H1 (cell line): Measurements from ENCODE around the gene ACADSB. TPM values are rescaled to one million over a fixed set of nuclear protein-coding genes. Genes with fewer than 3 reads are reported as not detected.

Experiments
- CTCF ChIA-PET: fragments of 300-600 bp; sonication (Branson Sonifier 250); formaldehyde crosslinking; loops from one replicate; lab custom pipeline; 2021; ENCODE audit not compliant: partially characterized antibody; lab: Charles Lee
- POLR2A ChIA-PET: fragments of 300-600 bp; sonication (Branson Sonifier 250); formaldehyde crosslinking; loops from one replicate; lab custom pipeline; 2021; ENCODE audit warnings: inconsistent platforms; ENCODE audit not compliant: partially characterized antibody; lab: Charles Lee
- DNase-seq, 2 experiments: peaks; one replicate each; pipeline versions ENCODE4 v3.0.0 to v3.0.0-alpha.2; 2010 to 2022; ENCODE audit warnings: low spot score in 2 of 2, low read depth in 1 of 2, mixed read lengths in 1 of 2
- FAIRE-seq: peaks from 2 replicates; lab custom pipeline; 2011; peaks lifted over from hg19 to GRCh38; lab: Jason Lieb, UNC
- H2AFZ ChIP-seq: 2 replicates; pipeline ENCODE4 v1.8.1; 2012; ENCODE audit warnings: low read length, inconsistent platforms
- H2AK5ac ChIP-seq: 2 replicates; pipeline ENCODE4 v1.6.1; 2013; ENCODE audit warnings: low read depth, low read length
- H2BK120ac ChIP-seq: replicated peaks from 2 replicates; pipeline ENCODE3; 2013; ENCODE audit warnings: low read depth, low read length, inconsistent platforms
- H2BK12ac ChIP-seq: 2 replicates; pipeline ENCODE4 v1.6.1; 2013; ENCODE audit warnings: low read depth, low read length
- H2BK15ac ChIP-seq: 2 replicates; pipeline ENCODE4 v1.6.1; 2013; ENCODE audit warnings: low read length
- H2BK20ac ChIP-seq: 2 replicates; pipeline ENCODE4 v1.6.1; 2013; ENCODE audit warnings: low read length
- H2BK5ac ChIP-seq: 2 replicates; pipeline ENCODE4 v1.6.1; 2013; ENCODE audit warnings: low read depth, low read length
- H3K14ac ChIP-seq: 2 replicates; pipeline ENCODE4 v1.6.1; 2013; ENCODE audit warnings: inconsistent platforms; ENCODE audit not compliant: insufficient read length
- H3K18ac ChIP-seq: 2 replicates; pipeline ENCODE4 v1.6.1; 2013; ENCODE audit warnings: low read length; ENCODE audit errors: extremely low read depth
- H3K23ac ChIP-seq: 2 replicates; pipeline ENCODE4 v1.6.1; 2013; ENCODE audit warnings: inconsistent platforms; ENCODE audit not compliant: insufficient read length
- H3K23me2 ChIP-seq: 2 replicates; pipeline ENCODE4 v1.6.1; 2013; ENCODE audit warnings: low read depth, low read length
- H3K27ac ChIP-seq: 2 replicates; pipeline ENCODE4 v1.6.1; 2011; ENCODE audit warnings: low read depth, low read length, inconsistent platforms
- H3K27me3 ChIP-seq, 4 experiments: replicated peaks in 1 of 4; 1 replicate in 1 of 4; 2 replicates in 3 of 4; pipeline versions ENCODE4 v1.6.1 to v1.8.1; 2011 to 2013; ENCODE audit warnings: low read length in 3 of 4, mild to moderate bottlenecking in 3 of 4, inconsistent platforms in 2 of 4, mixed read lengths in 2 of 4, moderate library complexity in 1 of 4; ENCODE audit not compliant: control insufficient read depth in 3 of 4, insufficient read depth in 3 of 4; ENCODE audit errors: extremely low read depth in 1 of 4
- H3K36me3 ChIP-seq, 4 experiments: 2 replicates each; pipeline versions ENCODE4 v1.6.1 to v1.8.1; 2011 to 2013; ENCODE audit warnings: mild to moderate bottlenecking in 4 of 4, low read length in 3 of 4, moderate library complexity in 2 of 4, control low read depth in 1 of 4, inconsistent platforms in 1 of 4; ENCODE audit not compliant: insufficient read depth in 4 of 4, control insufficient read depth in 2 of 4
- H3K4ac ChIP-seq: replicated peaks from 2 replicates; pipeline ENCODE3; 2013; ENCODE audit warnings: low read length, low read depth, mixed read lengths, inconsistent platforms; ENCODE audit not compliant: insufficient read length
- H3K4me1 ChIP-seq, 4 experiments: replicated peaks in 1 of 4; 1 replicate in 1 of 4; 2 replicates in 3 of 4; pipeline versions ENCODE4 v1.6.1 to v1.8.1; 2011 to 2013; ENCODE audit warnings: low read length in 3 of 4, inconsistent platforms in 2 of 4, mixed read lengths in 1 of 4; ENCODE audit not compliant: insufficient read depth in 4 of 4, control insufficient read depth in 3 of 4
- H3K4me2 ChIP-seq, 2 experiments: 2 replicates each; pipeline versions ENCODE4 v1.6.1 to v1.8.1; 2011 to 2013; ENCODE audit warnings: low read depth in 2 of 2, low read length in 2 of 2, control low read depth in 1 of 2, inconsistent platforms in 1 of 2, mild to moderate bottlenecking in 1 of 2; ENCODE audit not compliant: insufficient read depth in 1 of 2
- H3K4me3 ChIP-seq, 4 experiments: fragments of 200-600, 300-600 bp in 1 of 4; sonication (generic), shearing (Covaris generic), sonication (Bioruptor Twin) in 1 of 4; 2 replicates each; pipeline versions ENCODE4 v1.5.1 to v1.8.1; 2011 to 2016; ENCODE audit warnings: low read length in 4 of 4, low read depth in 3 of 4, control low read depth in 2 of 4, inconsistent platforms in 2 of 4, mild to moderate bottlenecking in 2 of 4, mixed read lengths in 1 of 4, moderate library complexity in 1 of 4; ENCODE audit not compliant: insufficient read depth in 2 of 4; ENCODE audit errors: extremely low read depth in 1 of 4
- H3K56ac ChIP-seq: replicated peaks from 2 replicates; pipeline ENCODE3; 2013; ENCODE audit warnings: low read depth, mild to moderate bottlenecking, mixed read lengths, low read length, inconsistent platforms; ENCODE audit not compliant: insufficient read length
- H3K79me1 ChIP-seq: 2 replicates; pipeline ENCODE4 v1.6.1; 2013; ENCODE audit warnings: low read depth, low read length, control low read depth
- H3K79me2 ChIP-seq, 2 experiments: 2 replicates each; pipeline versions ENCODE4 v1.6.1 to v1.8.1; 2012 to 2013; ENCODE audit warnings: low read length in 2 of 2, mild to moderate bottlenecking in 2 of 2, inconsistent platforms in 1 of 2; ENCODE audit not compliant: insufficient read depth in 2 of 2, control insufficient read depth in 1 of 2
- H3K9ac ChIP-seq, 4 experiments: replicated peaks in 1 of 4; 1 replicate in 1 of 4; 2 replicates in 3 of 4; pipeline versions ENCODE4 v1.6.1 to v1.8.1; 2011 to 2013; ENCODE audit warnings: low read depth in 3 of 4, low read length in 3 of 4, control low read depth in 2 of 4, mild to moderate bottlenecking in 2 of 4, moderate library complexity in 2 of 4, inconsistent platforms in 1 of 4; ENCODE audit errors: extremely low read depth in 1 of 4
- H3K9me3 ChIP-seq, 2 experiments: 2 replicates each; pipeline versions ENCODE4 v1.6.1 to v1.8.1; 2012 to 2013; ENCODE audit warnings: mild to moderate bottlenecking in 2 of 2, moderate library complexity in 2 of 2, control low read depth in 1 of 2, inconsistent platforms in 1 of 2, low read depth in 1 of 2, low read length in 1 of 2, mixed read lengths in 1 of 2; ENCODE audit not compliant: insufficient read depth in 2 of 2
- H4K20me1 ChIP-seq, 2 experiments: replicated peaks in 1 of 2; 2 replicates each; pipeline versions ENCODE3 to v1.8.1; 2011 to 2013; ENCODE audit warnings: inconsistent platforms in 2 of 2, low read length in 2 of 2, mild to moderate bottlenecking in 1 of 2; ENCODE audit not compliant: insufficient read depth in 2 of 2, control insufficient read depth in 1 of 2
- H4K5ac ChIP-seq: 2 replicates; pipeline ENCODE4 v1.6.1; 2013; ENCODE audit warnings: low read length, low read depth, mixed read lengths, inconsistent platforms; ENCODE audit not compliant: insufficient read length
- H4K8ac ChIP-seq: 2 replicates; pipeline ENCODE4 v1.8.0; 2013; ENCODE audit warnings: mild to moderate bottlenecking, moderate library complexity, low read length, inconsistent platforms; ENCODE audit not compliant: insufficient read depth; ENCODE audit errors: extremely low read depth
- H4K91ac ChIP-seq: replicated peaks from 2 replicates; pipeline ENCODE3; 2013; ENCODE audit warnings: low read length, mixed read lengths, inconsistent platforms; ENCODE audit not compliant: insufficient read length
- BRCA1 ChIP-seq: IDR thresholded peaks from 2 replicates; pipeline ENCODE4 v1.6.1; 2012; ENCODE audit warnings: low read depth, low read length, improper control_type of control experiment
- FOSL1 ChIP-seq: IDR thresholded peaks from 2 replicates; pipeline ENCODE4 v1.6.1; 2011; ENCODE audit warnings: mild to moderate bottlenecking, low read depth, low read length, moderate library complexity; ENCODE audit not compliant: insufficient read depth
- PHF8 ChIP-seq: fragments of 200-600 bp; sonication (generic); conservative IDR thresholded peaks from 2 replicates; pipeline ENCODE4 v1.7.1; 2012; ENCODE audit warnings: low read depth, mild to moderate bottlenecking, inconsistent platforms, low read length, moderate library complexity
- POLR2AphosphoS5 ChIP-seq: IDR thresholded peaks from 2 replicates; pipeline ENCODE4 v1.6.1; 2011; ENCODE audit warnings: low read depth, low read length
- SP4 ChIP-seq: IDR thresholded peaks from 2 replicates; pipeline ENCODE4 v1.6.1; 2012; ENCODE audit warnings: low read length, inconsistent platforms
- TAF7 ChIP-seq: optimal IDR thresholded peaks from 2 replicates; pipeline ENCODE3; 2011; ENCODE audit warnings: low read depth, mild to moderate bottlenecking, inconsistent platforms, low read length, moderate library complexity, borderline replicate concordance
- ZNF274 ChIP-seq: IDR thresholded peaks from 2 replicates; pipeline ENCODE4 v1.7.0; 2012; ENCODE audit warnings: low read length, borderline replicate concordance; ENCODE audit errors: extremely low read depth
- polyA plus RNA-seq, 7 experiments: library from polyadenylated mRNA; depleted of rRNA in 3 of 7; stranded (reverse) in 5 of 7; unstranded in 2 of 7; fragments of >200 nt in 5 of 7; fragments of 200-250 nt in 2 of 7; gene quantifications; 1 replicate in 5 of 7; 2 replicates in 1 of 7; 4 replicates in 1 of 7; pipeline versions ENCODE4 v1.2.1 to v1.2.3, GENCODE V29; 2011 to 2013; ENCODE audit warnings: missing spikeins in 2 of 7, mixed read lengths in 2 of 7
- total RNA-seq: library from RNA; stranded (reverse); fragmentation: NEBNext Ultra II Directional; extraction: Animal tissue kit (Norgen Biotek cat#: 25700); gene quantifications from 2 replicates; pipeline ENCODE4 v1.2.1, GENCODE V29; 2021
- TF ChIP-seq, protein P1 (sequence below), 3 experiments: IDR thresholded peaks; 1 replicate in 2 of 3; 2 replicates in 1 of 3; pipeline versions ENCODE4 v1.5.1 to v1.6.1; 2011; ENCODE audit warnings: low read length in 3 of 3, mild to moderate bottlenecking in 3 of 3, inconsistent platforms in 2 of 3, low read depth in 1 of 3, moderate library complexity in 1 of 3; ENCODE audit not compliant: insufficient read depth in 1 of 3; ENCODE audit errors: control extremely low read depth in 1 of 3
- TF ChIP-seq, protein P2 (sequence below): IDR thresholded peaks from 2 replicates; pipeline ENCODE4 v1.6.1; 2012; ENCODE audit warnings: inconsistent platforms
- TF ChIP-seq, protein P3 (sequence below): IDR thresholded peaks from 2 replicates; pipeline ENCODE4 v1.6.1; 2011; ENCODE audit warnings: low read length, improper control_type of control experiment

ACADSB gene
- total and polyA plus RNA-seq, 2 of the 8 experiments (the other 6 are each of a cell fraction or from before 2014, with no cell fraction given) = 5.6 to 11.2 TPM

DNA sequence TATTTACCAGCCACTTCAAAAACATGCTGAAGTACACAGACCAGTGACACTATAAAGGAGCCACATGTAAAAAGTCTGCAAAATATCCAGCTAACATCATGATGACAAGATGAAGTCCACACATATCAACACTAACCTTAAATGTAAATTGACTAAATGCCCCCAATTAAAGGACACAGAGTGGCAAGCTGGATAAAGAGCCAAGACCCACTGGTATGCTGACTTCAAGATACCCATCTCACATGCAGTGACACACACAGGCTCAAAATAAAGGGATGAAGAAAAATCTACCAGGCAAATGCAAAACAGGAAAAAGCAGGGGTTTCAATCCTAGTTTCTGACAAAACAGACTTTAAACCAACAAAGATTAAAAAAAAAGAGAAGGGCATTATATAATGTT is 41.9 kb upstream of the ACADSB start:
- H3K56ac ChIP-seq = no peak overlapping the region
- no peak overlapping the region for H2AK5ac ChIP-seq
- H3K4me1 ChIP-seq = no peaks in the 10 kb centered on the region
- H3K4me3 ChIP-seq = no peak overlapping the region
- no peak overlapping the region for H2BK12ac ChIP-seq
- FAIRE-seq (no peak), DNase-seq (no peak)
- peaks cover 0 to 3% (median 1%) of the 10 kb centered on the region in 4 experiments; a peak in 4 of 7 replicates for H3K27me3 ChIP-seq
- no peaks in the 10 kb centered on the region for H3K79me2 ChIP-seq
- H3K79me1 ChIP-seq = no peaks in the 10 kb centered on the region
- H3K18ac ChIP-seq = no peak overlapping the region
- H2BK20ac ChIP-seq = no peak overlapping the region
- no peak overlapping the region for H3K27ac ChIP-seq
- no peak overlapping the region for H2BK5ac ChIP-seq
- CTCF ChIA-PET = no interaction called here
- no peaks in the 10 kb centered on the region for H3K23me2 ChIP-seq
- no peak overlapping the region for H3K4me2 ChIP-seq
- H4K5ac ChIP-seq = no peak overlapping the region
- H4K91ac ChIP-seq = no peak overlapping the region
- no peak overlapping the region for H3K9ac ChIP-seq
- POLR2A ChIA-PET = no interaction called here
- no peak overlapping the region for H2AFZ ChIP-seq
- no peak overlapping the region for H3K14ac ChIP-seq
- no peak overlapping the region for H2BK15ac ChIP-seq
- H3K4ac ChIP-seq = no peak overlapping the region
- H4K8ac ChIP-seq = no peak overlapping the region
- peaks cover 10 to 20% of the 10 kb centered on the region in 2 experiments for H3K9me3 ChIP-seq
- no peak overlapping the region for H3K23ac ChIP-seq
- H4K20me1 ChIP-seq = no peaks in the 10 kb centered on the region
- no peak overlapping the region for H2BK120ac ChIP-seq
- H3K36me3 ChIP-seq = no peaks in the 10 kb centered on the region
- TF ChIP-seq SP4 (no peak), PHF8 (no peak), TAF7 (no peak), POLR2AphosphoS5 (no peak), FOSL1 (no peak), BRCA1 (no peak), ZNF274 (no peak)
- TF ChIP-seq, protein P1, sequence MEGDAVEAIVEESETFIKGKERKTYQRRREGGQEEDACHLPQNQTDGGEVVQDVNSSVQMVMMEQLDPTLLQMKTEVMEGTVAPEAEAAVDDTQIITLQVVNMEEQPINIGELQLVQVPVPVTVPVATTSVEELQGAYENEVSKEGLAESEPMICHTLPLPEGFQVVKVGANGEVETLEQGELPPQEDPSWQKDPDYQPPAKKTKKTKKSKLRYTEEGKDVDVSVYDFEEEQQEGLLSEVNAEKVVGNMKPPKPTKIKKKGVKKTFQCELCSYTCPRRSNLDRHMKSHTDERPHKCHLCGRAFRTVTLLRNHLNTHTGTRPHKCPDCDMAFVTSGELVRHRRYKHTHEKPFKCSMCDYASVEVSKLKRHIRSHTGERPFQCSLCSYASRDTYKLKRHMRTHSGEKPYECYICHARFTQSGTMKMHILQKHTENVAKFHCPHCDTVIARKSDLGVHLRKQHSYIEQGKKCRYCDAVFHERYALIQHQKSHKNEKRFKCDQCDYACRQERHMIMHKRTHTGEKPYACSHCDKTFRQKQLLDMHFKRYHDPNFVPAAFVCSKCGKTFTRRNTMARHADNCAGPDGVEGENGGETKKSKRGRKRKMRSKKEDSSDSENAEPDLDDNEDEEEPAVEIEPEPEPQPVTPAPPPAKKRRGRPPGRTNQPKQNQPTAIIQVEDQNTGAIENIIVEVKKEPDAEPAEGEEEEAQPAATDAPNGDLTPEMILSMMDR (IDR thresholded peaks at IDR 0.05; ENCODE audit: control extremely low read depth in 1 of 3, insufficient read depth in 1 of 3, low read depth in 1 of 3, low read length in 3 of 3) = no peak
- TF ChIP-seq, protein P2, sequence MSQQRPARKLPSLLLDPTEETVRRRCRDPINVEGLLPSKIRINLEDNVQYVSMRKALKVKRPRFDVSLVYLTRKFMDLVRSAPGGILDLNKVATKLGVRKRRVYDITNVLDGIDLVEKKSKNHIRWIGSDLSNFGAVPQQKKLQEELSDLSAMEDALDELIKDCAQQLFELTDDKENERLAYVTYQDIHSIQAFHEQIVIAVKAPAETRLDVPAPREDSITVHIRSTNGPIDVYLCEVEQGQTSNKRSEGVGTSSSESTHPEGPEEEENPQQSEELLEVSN = no peak
- TF ChIP-seq, protein P3, sequence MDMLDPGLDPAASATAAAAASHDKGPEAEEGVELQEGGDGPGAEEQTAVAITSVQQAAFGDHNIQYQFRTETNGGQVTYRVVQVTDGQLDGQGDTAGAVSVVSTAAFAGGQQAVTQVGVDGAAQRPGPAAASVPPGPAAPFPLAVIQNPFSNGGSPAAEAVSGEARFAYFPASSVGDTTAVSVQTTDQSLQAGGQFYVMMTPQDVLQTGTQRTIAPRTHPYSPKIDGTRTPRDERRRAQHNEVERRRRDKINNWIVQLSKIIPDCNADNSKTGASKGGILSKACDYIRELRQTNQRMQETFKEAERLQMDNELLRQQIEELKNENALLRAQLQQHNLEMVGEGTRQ = no peak
